OCI-LY7 (cell line): ENCODE measurements around the gene AMOTL2.

Experiments
- EZH2phosphoT487 ChIP-seq: fragments of 200-600 bp; sonication (generic); IDR thresholded peaks from 2 replicates; pipeline ENCODE4 v1.6.1; 2018; ENCODE audit warnings: low read depth, borderline replicate concordance, mild to moderate bottlenecking, mixed run types, antibody characterized with exemption, low read length, moderate library complexity, mixed read lengths
- TF ChIP-seq, protein P1 (sequence below): fragments of 200-600 bp; sonication (generic); conservative IDR thresholded peaks from 2 replicates; pipeline ENCODE4 v1.5.1; 2014; ENCODE audit warnings: mild to moderate bottlenecking, antibody characterized with exemption, low read length, moderate library complexity, mixed read lengths

GRCh38 chr3:134366928-134367811 lies 7.1 kb downstream of the AMOTL2 start:
- TF ChIP-seq, protein P1, sequence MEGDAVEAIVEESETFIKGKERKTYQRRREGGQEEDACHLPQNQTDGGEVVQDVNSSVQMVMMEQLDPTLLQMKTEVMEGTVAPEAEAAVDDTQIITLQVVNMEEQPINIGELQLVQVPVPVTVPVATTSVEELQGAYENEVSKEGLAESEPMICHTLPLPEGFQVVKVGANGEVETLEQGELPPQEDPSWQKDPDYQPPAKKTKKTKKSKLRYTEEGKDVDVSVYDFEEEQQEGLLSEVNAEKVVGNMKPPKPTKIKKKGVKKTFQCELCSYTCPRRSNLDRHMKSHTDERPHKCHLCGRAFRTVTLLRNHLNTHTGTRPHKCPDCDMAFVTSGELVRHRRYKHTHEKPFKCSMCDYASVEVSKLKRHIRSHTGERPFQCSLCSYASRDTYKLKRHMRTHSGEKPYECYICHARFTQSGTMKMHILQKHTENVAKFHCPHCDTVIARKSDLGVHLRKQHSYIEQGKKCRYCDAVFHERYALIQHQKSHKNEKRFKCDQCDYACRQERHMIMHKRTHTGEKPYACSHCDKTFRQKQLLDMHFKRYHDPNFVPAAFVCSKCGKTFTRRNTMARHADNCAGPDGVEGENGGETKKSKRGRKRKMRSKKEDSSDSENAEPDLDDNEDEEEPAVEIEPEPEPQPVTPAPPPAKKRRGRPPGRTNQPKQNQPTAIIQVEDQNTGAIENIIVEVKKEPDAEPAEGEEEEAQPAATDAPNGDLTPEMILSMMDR = no peak
- no peak for TF ChIP-seq EZH2phosphoT487
